CD4-positive, CD25-positive, alpha-beta regulatory T cell (primary cell): ENCODE results near the gene BCAR3. TPM values are rescaled to one million over a fixed set of nuclear protein-coding genes. Genes with fewer than 3 reads are reported as not detected.

Experiments
- ATAC-seq, 2 donors: fragments of 150-1000 bp; cut with Tn5 transposase; one replicate each; pipeline ENCODE4 v1.10.0; 2021; ENCODE audit warnings: low read depth in 2 of 2, moderate number of reproducible peaks in 2 of 2, moderate library complexity in 1 of 2
- DNase-seq, 3 donors: peaks; one replicate each; pipeline versions ENCODE4 v3.0.0 to v3.0.0-alpha.2; 2012 to 2022; ENCODE audit warnings: mixed read lengths in 1 of 3
- H3K27ac ChIP-seq: one replicate; pipeline ENCODE4 v1.7.0; 2013; ENCODE audit warnings: mild to moderate bottlenecking, low read length; ENCODE audit not compliant: insufficient read depth, poor library complexity, severe bottlenecking
- H3K27me3 ChIP-seq: one replicate; pipeline ENCODE4 v1.7.0; 2013; ENCODE audit warnings: low read length; ENCODE audit not compliant: control insufficient read depth, insufficient read depth
- H3K36me3 ChIP-seq: one replicate; pipeline ENCODE4 v1.7.0; 2013; ENCODE audit warnings: mild to moderate bottlenecking, low read length, moderate library complexity; ENCODE audit not compliant: control insufficient read depth, insufficient read depth
- H3K4me1 ChIP-seq: 2 replicates; pipeline ENCODE4 v1.7.0; 2013; ENCODE audit warnings: mild to moderate bottlenecking, low read length; ENCODE audit not compliant: insufficient read depth, control insufficient read depth, poor library complexity, severe bottlenecking
- H3K4me3 ChIP-seq: one replicate; pipeline ENCODE4 v1.7.0; 2013; ENCODE audit warnings: low read depth, mild to moderate bottlenecking, low read length, moderate library complexity
- H3K9me3 ChIP-seq, 2 experiments: 1 replicate in 1 of 2; 2 replicates in 1 of 2; pipeline ENCODE4 v1.7.0; 2013; ENCODE audit warnings: low read length in 2 of 2, mild to moderate bottlenecking in 1 of 2, moderate library complexity in 1 of 2; ENCODE audit not compliant: control insufficient read depth in 2 of 2
- H3K27ac Mint-ChIP-seq, 3 donors: one replicate each; pipeline ENCODE4 v1.8.0; 2020 to 2022; ENCODE audit warnings: mild to moderate bottlenecking in 3 of 3, mixed read lengths in 3 of 3, moderate library complexity in 2 of 3
- H3K27me3 Mint-ChIP-seq: one replicate; pipeline ENCODE4 v1.8.0; 2022; ENCODE audit warnings: mild to moderate bottlenecking, mixed read lengths
- H3K36me3 Mint-ChIP-seq: one replicate; pipeline ENCODE4 v1.8.0; 2020; ENCODE audit warnings: mixed read lengths
- H3K4me1 Mint-ChIP-seq, 4 donors: one replicate each; pipeline ENCODE4 v1.8.0; 2020 to 2022; ENCODE audit warnings: mixed read lengths in 4 of 4, mild to moderate bottlenecking in 1 of 4
- H3K4me3 Mint-ChIP-seq, 4 donors: one replicate each; pipeline ENCODE4 v1.8.0; 2020 to 2022; ENCODE audit warnings: mild to moderate bottlenecking in 4 of 4, mixed read lengths in 4 of 4, moderate library complexity in 3 of 4
- H3K9me3 Mint-ChIP-seq, 7 donors: one replicate each; pipeline ENCODE4 v1.8.0; 2020 to 2022; ENCODE audit warnings: mixed read lengths in 7 of 7, mild to moderate bottlenecking in 3 of 7, moderate library complexity in 2 of 7
- polyA plus RNA-seq, 4 donors: library from polyadenylated mRNA; unstranded; fragments of 300-500 nt; fragmentation: Illumina TruSeq; gene quantifications; one replicate each; pipeline ENCODE4 v1.2.3, GENCODE V29; 2021
- total RNA-seq: library from RNA; stranded (reverse); gene quantifications from one replicate; pipeline ENCODE4 v1.2.3, GENCODE V29; 2022

Gene BCAR3
- total and polyA plus RNA-seq, 5 donors from 2014 or later, result 0.44 to 0.62 (median 0.49) TPM; not detected in 2

GRCh38 chr1:93713341-93713740 lies 31.7 kb upstream of the BCAR3 start:
- no peak overlapping the region for H3K4me3 ChIP-seq
- H3K4me1 Mint-ChIP-seq, result peaks cover 0 to 9% (median 3%) of the 10 kb centered on the region in 4 donors
- H3K27me3 Mint-ChIP-seq, result no peaks in the 10 kb centered on the region
- H3K4me3 Mint-ChIP-seq, result no peak overlapping the region
- DNase-seq (no peak), ATAC-seq (no peak)
- H3K36me3 ChIP-seq, result no peaks in the 10 kb centered on the region
- H3K27ac Mint-ChIP-seq, result no peak overlapping the region
- H3K4me1 ChIP-seq, result peaks cover 3% of the 10 kb centered on the region
- no peaks in the 10 kb centered on the region for H3K27me3 ChIP-seq
- no peaks in the 10 kb centered on the region for H3K36me3 Mint-ChIP-seq
- H3K9me3 ChIP-seq, result no peaks in the 10 kb centered on the region
- no peak overlapping the region for H3K27ac ChIP-seq
- peaks cover 0 to 1% (median 0%) of the 10 kb centered on the region in 7 donors for H3K9me3 Mint-ChIP-seq

GRCh38 chr1:93712741-93713140 lies 31.1 kb upstream of the BCAR3 start:
- Histone ChIP-seq H3K27me3 (no peaks in the 10 kb centered on the region), H3K9me3 (no peaks in the 10 kb centered on the region), H3K4me1 (peaks cover 3% of the 10 kb centered on the region), H3K36me3 (no peaks in the 10 kb centered on the region), H3K4me3 (no peak overlapping the region), H3K27ac (no peak overlapping the region)
- DNase-seq (no peak), ATAC-seq (no peak)
- H3K27ac Mint-ChIP-seq, result no peak overlapping the region
- H3K4me3 Mint-ChIP-seq, result no peak overlapping the region
- H3K4me1 Mint-ChIP-seq, result peaks cover 0 to 10% (median 4%) of the 10 kb centered on the region in 4 donors
- H3K27me3 Mint-ChIP-seq, result no peaks in the 10 kb centered on the region
- no peaks in the 10 kb centered on the region for H3K36me3 Mint-ChIP-seq
- peaks cover 0 to 1% (median 0%) of the 10 kb centered on the region in 7 donors for H3K9me3 Mint-ChIP-seq

GRCh38 chr1:93710499-93711453 lies 29.1 kb upstream of the BCAR3 start:
- no peak for ATAC-seq
- Histone ChIP-seq H3K27me3 (no peaks in the 10 kb centered on the region), H3K36me3 (no peaks in the 10 kb centered on the region), H3K4me3 (no peak overlapping the region), H3K27ac (no peak overlapping the region), H3K9me3 (no peaks in the 10 kb centered on the region), H3K4me1 (peaks cover 3% of the 10 kb centered on the region)
- Mint-ChIP-seq H3K36me3 (no peaks in the 10 kb centered on the region), H3K9me3 (no peaks in the 10 kb centered on the region), H3K27me3 (no peaks in the 10 kb centered on the region), H3K4me3 (no peak overlapping the region), H3K27ac (no peak overlapping the region), H3K4me1 (peaks cover 0 to 11% (median 5%) of the 10 kb centered on the region in 4 donors)
- DNase-seq, result no peak

- Histone ChIP-seq H3K4me1 (peaks cover 3% of the 10 kb centered on the region), H3K9me3 (no peaks in the 10 kb centered on the region), H3K27me3 (no peaks in the 10 kb centered on the region), H3K27ac (no peak overlapping the region), H3K4me3 (no peak overlapping the region), H3K36me3 (no peaks in the 10 kb centered on the region)
- peaks cover 0 to 11% (median 5%) of the 10 kb centered on the region in 4 donors for H3K4me1 Mint-ChIP-seq
- peak in 1 of 3 donors; percentile 37 for DNase-seq
- H3K27ac Mint-ChIP-seq, result no peak overlapping the region
- no peaks in the 10 kb centered on the region for H3K27me3 Mint-ChIP-seq
- no peaks in the 10 kb centered on the region for H3K36me3 Mint-ChIP-seq
- no peaks in the 10 kb centered on the region for H3K9me3 Mint-ChIP-seq
- ATAC-seq, result no peak
- no peak overlapping the region for H3K4me3 Mint-ChIP-seq
Measured at GRCh38 chr1:93708734-93709481, 27.3 kb upstream of the BCAR3 start.

GRCh38 chr1:93707956-93708355 lies 26.3 kb upstream of the BCAR3 start:
- H3K9me3 ChIP-seq, result no peaks in the 10 kb centered on the region
- no peak overlapping the region for H3K27ac Mint-ChIP-seq
- ATAC-seq, result peak; percentile 44 to 47
- H3K4me3 Mint-ChIP-seq, result no peak overlapping the region
- no peaks in the 10 kb centered on the region for H3K27me3 Mint-ChIP-seq
- H3K27ac ChIP-seq, result no peak overlapping the region
- H3K36me3 Mint-ChIP-seq, result no peaks in the 10 kb centered on the region
- no peaks in the 10 kb centered on the region for H3K27me3 ChIP-seq
- no peak overlapping the region for H3K4me3 ChIP-seq
- peaks cover 3% of the 10 kb centered on the region for H3K4me1 ChIP-seq
- H3K9me3 Mint-ChIP-seq, result no peaks in the 10 kb centered on the region
- no peaks in the 10 kb centered on the region for H3K36me3 ChIP-seq
- H3K4me1 Mint-ChIP-seq, result peaks cover 0 to 12% (median 5%) of the 10 kb centered on the region in 4 donors
- DNase-seq, result peak in 1 of 3 donors; percentile 55

- H3K36me3 Mint-ChIP-seq, result no peaks in the 10 kb centered on the region
- no peak overlapping the region for H3K4me3 Mint-ChIP-seq
- H3K36me3 ChIP-seq, result no peaks in the 10 kb centered on the region
- no peaks in the 10 kb centered on the region for H3K27me3 Mint-ChIP-seq
- ATAC-seq (no peak), DNase-seq (no peak)
- no peaks in the 10 kb centered on the region for H3K4me1 ChIP-seq
- H3K27ac Mint-ChIP-seq, result no peak overlapping the region
- H3K9me3 Mint-ChIP-seq, result no peaks in the 10 kb centered on the region
- no peak overlapping the region for H3K27ac ChIP-seq
- no peaks in the 10 kb centered on the region for H3K9me3 ChIP-seq
- no peak overlapping the region for H3K4me3 ChIP-seq
- peaks cover 0 to 8% (median 3%) of the 10 kb centered on the region in 4 donors for H3K4me1 Mint-ChIP-seq
- no peaks in the 10 kb centered on the region for H3K27me3 ChIP-seq
Measured at GRCh38 chr1:93705892-93706500, 24.4 kb upstream of the BCAR3 start.

- H3K27ac Mint-ChIP-seq, result no peak overlapping the region
- peaks cover 0 to 8% (median 2%) of the 10 kb centered on the region in 4 donors for H3K4me1 Mint-ChIP-seq
- Histone ChIP-seq H3K36me3 (no peaks in the 10 kb centered on the region), H3K4me1 (no peaks in the 10 kb centered on the region), H3K27ac (no peak overlapping the region), H3K27me3 (no peaks in the 10 kb centered on the region), H3K9me3 (no peaks in the 10 kb centered on the region), H3K4me3 (no peak overlapping the region)
- H3K9me3 Mint-ChIP-seq, result no peaks in the 10 kb centered on the region
- DNase-seq (no peak), ATAC-seq (peak; percentile 9 to 19)
- H3K4me3 Mint-ChIP-seq, result no peak overlapping the region
- H3K27me3 Mint-ChIP-seq, result no peaks in the 10 kb centered on the region
- H3K36me3 Mint-ChIP-seq, result no peaks in the 10 kb centered on the region
Measured at GRCh38 chr1:93704052-93704451, 22.4 kb upstream of the BCAR3 start.
